PFSK-1 (cell line): ENCODE results near the gene MOV10L1.
A peak's percentile ranks its signal among the peaks of the same experiment; 100 is the strongest.

Experiments used
- FOXP2 ChIP-seq: optimal IDR thresholded peaks from 2 replicates; pipeline ENCODE3; 2011; ENCODE audit warnings: borderline replicate concordance, control low read depth, inconsistent platforms; ENCODE audit not compliant: insufficient read depth; ENCODE audit errors: extremely low read length, extremely low read depth
- POLR2AphosphoS5 ChIP-seq: IDR thresholded peaks from 2 replicates; pipeline ENCODE4 v1.6.1; 2012; ENCODE audit warnings: low read depth, mild to moderate bottlenecking, control low read depth, low read length, moderate library complexity
- SIN3A ChIP-seq: IDR thresholded peaks from 2 replicates; pipeline ENCODE4 v1.6.1; 2012; ENCODE audit warnings: mild to moderate bottlenecking, low read length, moderate library complexity, borderline replicate concordance; ENCODE audit not compliant: insufficient read depth
- TAF1 ChIP-seq: IDR thresholded peaks from 2 replicates; pipeline ENCODE4 v1.6.1; 2012; ENCODE audit warnings: low read length, control low read depth, borderline replicate concordance; ENCODE audit not compliant: insufficient read depth
- TF ChIP-seq, protein P1 (sequence below), 2 experiments: IDR thresholded peaks; 2 replicates each; pipeline versions ENCODE4 v1.6.1 to v1.8.0; 2011 to 2012; ENCODE audit warnings: low read depth in 2 of 2, low read length in 2 of 2, control low read depth in 1 of 2, inconsistent platforms in 1 of 2, mild to moderate bottlenecking in 1 of 2, moderate library complexity in 1 of 2; ENCODE audit not compliant: insufficient read depth in 1 of 2

The MOV10L1 gene

DNA sequence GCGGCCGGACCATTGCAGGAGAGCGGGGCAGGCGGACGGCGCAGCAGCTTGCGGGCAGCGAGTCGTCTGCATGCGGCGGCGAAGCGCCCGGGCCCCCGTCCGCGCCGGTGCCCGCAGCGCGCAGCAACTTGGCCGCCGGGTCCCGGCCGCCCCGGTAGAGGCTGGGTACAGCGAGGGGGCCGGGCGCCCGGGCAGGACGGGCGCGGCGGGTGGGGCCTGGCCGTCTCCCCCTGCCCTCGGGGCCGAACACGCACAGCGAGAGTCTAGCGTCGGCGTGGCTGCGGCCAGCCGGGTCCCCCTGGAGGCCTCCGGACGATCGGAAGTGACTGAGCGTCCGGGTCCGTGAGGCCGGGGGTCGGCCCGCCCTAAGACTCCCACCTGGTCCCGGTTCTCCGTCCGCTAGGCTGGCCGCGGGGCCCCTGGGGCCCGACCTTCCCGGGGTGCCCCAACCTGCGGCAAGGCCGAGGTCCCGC, 95.1 kb downstream of the MOV10L1 start:
- TF ChIP-seq, protein P1, sequence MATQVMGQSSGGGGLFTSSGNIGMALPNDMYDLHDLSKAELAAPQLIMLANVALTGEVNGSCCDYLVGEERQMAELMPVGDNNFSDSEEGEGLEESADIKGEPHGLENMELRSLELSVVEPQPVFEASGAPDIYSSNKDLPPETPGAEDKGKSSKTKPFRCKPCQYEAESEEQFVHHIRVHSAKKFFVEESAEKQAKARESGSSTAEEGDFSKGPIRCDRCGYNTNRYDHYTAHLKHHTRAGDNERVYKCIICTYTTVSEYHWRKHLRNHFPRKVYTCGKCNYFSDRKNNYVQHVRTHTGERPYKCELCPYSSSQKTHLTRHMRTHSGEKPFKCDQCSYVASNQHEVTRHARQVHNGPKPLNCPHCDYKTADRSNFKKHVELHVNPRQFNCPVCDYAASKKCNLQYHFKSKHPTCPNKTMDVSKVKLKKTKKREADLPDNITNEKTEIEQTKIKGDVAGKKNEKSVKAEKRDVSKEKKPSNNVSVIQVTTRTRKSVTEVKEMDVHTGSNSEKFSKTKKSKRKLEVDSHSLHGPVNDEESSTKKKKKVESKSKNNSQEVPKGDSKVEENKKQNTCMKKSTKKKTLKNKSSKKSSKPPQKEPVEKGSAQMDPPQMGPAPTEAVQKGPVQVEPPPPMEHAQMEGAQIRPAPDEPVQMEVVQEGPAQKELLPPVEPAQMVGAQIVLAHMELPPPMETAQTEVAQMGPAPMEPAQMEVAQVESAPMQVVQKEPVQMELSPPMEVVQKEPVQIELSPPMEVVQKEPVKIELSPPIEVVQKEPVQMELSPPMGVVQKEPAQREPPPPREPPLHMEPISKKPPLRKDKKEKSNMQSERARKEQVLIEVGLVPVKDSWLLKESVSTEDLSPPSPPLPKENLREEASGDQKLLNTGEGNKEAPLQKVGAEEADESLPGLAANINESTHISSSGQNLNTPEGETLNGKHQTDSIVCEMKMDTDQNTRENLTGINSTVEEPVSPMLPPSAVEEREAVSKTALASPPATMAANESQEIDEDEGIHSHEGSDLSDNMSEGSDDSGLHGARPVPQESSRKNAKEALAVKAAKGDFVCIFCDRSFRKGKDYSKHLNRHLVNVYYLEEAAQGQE (IDR thresholded peaks at IDR 0.05; ENCODE audit: insufficient read depth in 1 of 2, low read depth in 2 of 2, low read length in 2 of 2), result no peak
- TF ChIP-seq POLR2AphosphoS5 (no peak), FOXP2 (no peak), TAF1 (no peak), SIN3A (no peak)

DNA sequence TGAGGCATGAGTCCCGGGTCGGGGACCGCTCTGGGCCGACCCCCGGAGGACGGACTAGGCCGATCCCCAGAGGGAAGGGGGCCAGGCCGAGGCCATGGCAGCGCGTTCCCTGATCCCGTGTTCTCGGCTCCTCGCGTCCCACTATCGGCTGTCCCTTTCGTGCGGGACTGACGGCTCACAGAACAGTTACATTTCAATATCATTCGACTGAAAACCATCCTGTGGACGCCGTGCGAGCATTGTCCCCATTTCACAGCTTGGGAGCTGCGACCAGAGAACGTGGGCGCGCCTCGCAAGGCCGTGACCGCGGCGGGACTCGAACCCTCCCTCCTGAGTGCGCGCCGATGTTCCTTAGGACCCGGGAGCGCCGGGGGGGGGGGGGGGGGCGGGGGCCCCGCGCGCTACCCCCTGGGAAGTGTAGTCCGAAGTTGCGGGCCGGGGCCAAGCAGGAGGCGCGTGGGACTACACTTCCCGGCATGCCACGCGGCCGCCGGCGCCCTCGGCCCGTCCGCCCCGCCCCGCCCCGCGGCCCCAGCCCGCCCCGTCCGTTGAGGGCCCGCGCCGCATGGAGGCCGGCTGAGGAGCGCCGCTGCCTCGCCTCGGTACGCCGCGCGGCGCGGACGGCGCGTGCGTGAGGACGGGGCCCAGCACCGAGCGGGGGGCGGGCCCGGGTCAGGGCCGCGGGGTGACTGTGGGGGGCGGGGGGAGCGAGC, 95.7 kb downstream of the MOV10L1 start, which contains the start of gene TRABD:
Gene TRABD (plus strand): TSS at position 539 of the 713 bp plus-strand sequence. CDS start 7,148 bp downstream, outside the sequence.
- TF ChIP-seq FOXP2, result peak; percentile 23
- no peak for TF ChIP-seq TAF1

- no peak for TF ChIP-seq TAF1
These were observed 96.4 kb downstream of the MOV10L1 start for GRCh38 chr22:50186181-50186714.

DNA sequence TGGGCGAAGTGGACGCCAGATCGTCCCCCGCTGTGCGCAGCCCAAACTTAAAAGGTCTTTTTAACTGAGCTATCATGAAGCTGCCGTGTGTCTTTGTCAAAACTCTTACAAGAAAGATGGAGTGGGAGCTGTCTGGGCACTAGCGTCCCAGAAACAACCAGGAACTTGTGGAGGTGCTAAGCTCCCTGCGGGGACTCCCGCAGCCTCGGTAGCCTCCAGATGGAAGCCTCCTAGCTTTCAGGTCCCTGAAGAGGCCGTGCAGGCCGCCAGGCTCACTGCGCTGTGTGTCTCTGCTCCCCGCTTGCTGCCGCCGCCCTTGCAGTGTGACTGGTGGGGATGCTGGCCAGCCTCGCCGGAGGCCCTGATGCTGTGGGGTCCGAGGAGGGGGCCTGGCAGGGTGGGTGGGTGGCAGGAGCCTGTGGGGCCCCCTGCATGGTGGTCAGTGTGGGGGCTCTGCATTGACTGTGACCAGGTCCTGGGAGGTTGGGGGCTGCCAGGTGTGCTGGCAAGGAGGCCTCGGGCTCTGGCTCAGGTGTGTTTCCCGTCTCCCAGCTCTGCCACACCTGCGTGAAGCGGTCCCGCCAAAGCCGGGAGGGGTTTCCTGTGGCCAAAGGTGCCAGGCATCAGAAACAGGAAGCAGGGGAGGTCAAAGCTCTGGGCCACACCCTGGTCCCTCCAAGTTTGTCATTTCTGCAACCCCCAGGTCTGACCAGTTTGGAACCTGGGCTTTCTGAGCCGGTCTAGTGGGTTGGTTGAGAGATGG, 97.1 kb downstream of the MOV10L1 start:
- TF ChIP-seq TAF1, result no peak
- TF ChIP-seq SIN3A, result no peak
- TF ChIP-seq FOXP2, result no peak
- TF ChIP-seq, protein P1 (IDR thresholded peaks at IDR 0.05; ENCODE audit: insufficient read depth in 1 of 2, low read depth in 2 of 2, low read length in 2 of 2), result no peak
- TF ChIP-seq POLR2AphosphoS5, result no peak

DNA sequence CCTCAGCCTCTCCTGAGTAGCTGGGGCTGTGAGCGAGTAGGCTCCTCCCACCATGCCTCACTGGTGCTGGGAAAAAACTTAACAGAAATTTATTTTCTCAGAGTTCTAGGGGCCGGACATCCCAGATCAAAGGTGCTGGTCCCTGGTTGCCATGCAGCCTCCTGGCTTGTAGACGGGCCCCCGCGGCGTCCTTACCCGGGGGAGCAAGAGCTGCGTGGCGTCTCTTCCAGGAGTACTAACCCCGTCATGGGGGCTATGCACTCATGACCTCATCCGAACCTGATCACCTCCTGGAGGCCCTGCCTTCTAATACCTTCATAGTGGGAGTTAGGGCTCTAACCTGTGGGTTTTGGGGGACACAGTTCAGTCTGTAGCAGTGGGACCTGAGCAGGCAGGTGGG, 98.5 kb downstream of the MOV10L1 start:
- TF ChIP-seq FOXP2 (no peak), POLR2AphosphoS5 (no peak)

- TF ChIP-seq, protein P1 (IDR thresholded peaks at IDR 0.05; ENCODE audit: insufficient read depth in 1 of 2, low read depth in 2 of 2, low read length in 2 of 2), result no peak
- TF ChIP-seq TAF1 (no peak), FOXP2 (no peak), SIN3A (no peak), POLR2AphosphoS5 (no peak)
These were observed 99.5 kb downstream of the MOV10L1 start for GRCh38 chr22:50189184-50189848.
